GM19328 (cell line): ENCODE data around the gene MRO.
"Not testable (repeated sequence)": the region's sequence is repeated elsewhere in the genome, so short reads cannot be mapped to it uniquely, and the experiment has no call there.

Experiments
- ATAC-seq: cut with Tn5 transposase; IDR thresholded peaks from one replicate; pipeline ENCODE4 v1.9.1; 2021; ENCODE audit warnings: mild to moderate bottlenecking, moderate library complexity; ENCODE audit not compliant: unreplicated experiment

Gene MRO

GRCh38 chr18:50819728-50820378, at the start of gene MRO:
Gene MRO (minus strand): TSS chr18:50820016. CDS start chr18:50809400, 10,616 bp downstream.
- ATAC-seq: peak; percentile 90

GRCh38 chr18:50869150-50869549, 49.3 kb upstream of the MRO start:
- ATAC-seq: no peak

GRCh38 chr18:50866765-50867164, 46.9 kb upstream of the MRO start:
- no peak for ATAC-seq

- ATAC-seq: no peak
Measured at GRCh38 chr18:50863840-50864375, 44.1 kb upstream of the MRO start.

- no peak for ATAC-seq
Measured at GRCh38 chr18:50862401-50862800, 42.6 kb upstream of the MRO start.

- no peak for ATAC-seq
Measured at GRCh38 chr18:50861617-50862016, 41.8 kb upstream of the MRO start.

- ATAC-seq: no peak
Measured at GRCh38 chr18:50859793-50860555, 40.2 kb upstream of the MRO start.

GRCh38 chr18:50857694-50858093, 37.9 kb upstream of the MRO start:
- no peak for ATAC-seq

GRCh38 chr18:50857166-50857565, 37.4 kb upstream of the MRO start:
- ATAC-seq: not testable (repeated sequence)

- no peak for ATAC-seq
Measured at GRCh38 chr18:50855976-50856757, 36.4 kb upstream of the MRO start.

- no peak for ATAC-seq
Measured at GRCh38 chr18:50853863-50854271, 34.1 kb upstream of the MRO start.

- ATAC-seq: no peak
Measured at GRCh38 chr18:50850307-50851065, 30.7 kb upstream of the MRO start.

- no peak for ATAC-seq
Measured at GRCh38 chr18:50849419-50849821, 29.6 kb upstream of the MRO start.

- ATAC-seq: no peak
Measured at GRCh38 chr18:50848991-50849390, 29.2 kb upstream of the MRO start.

- no peak for ATAC-seq
Measured at GRCh38 chr18:50848061-50848551, 28.3 kb upstream of the MRO start.

- ATAC-seq: no peak
Measured at GRCh38 chr18:50847192-50847591, 27.4 kb upstream of the MRO start.

- no peak for ATAC-seq
Measured at GRCh38 chr18:50844960-50845359, 25.1 kb upstream of the MRO start.

GRCh38 chr18:50844554-50844953, 24.7 kb upstream of the MRO start:
- ATAC-seq: no peak

- no peak for ATAC-seq
Measured at GRCh38 chr18:50842846-50843245, 23.0 kb upstream of the MRO start.

GRCh38 chr18:50839996-50840395, 20.2 kb upstream of the MRO start:
- no peak for ATAC-seq

- ATAC-seq: no peak
Measured at GRCh38 chr18:50839341-50839740, 19.5 kb upstream of the MRO start.
